H1 (cell line): ENCODE results near the gene E2F2. TPM values are rescaled to one million over a fixed set of nuclear protein-coding genes. Genes with fewer than 3 reads are reported as not detected.

Experiments
- BCL11A ChIP-seq, 2 experiments: IDR thresholded peaks; one replicate each; pipeline ENCODE4 v1.6.1; 2011; ENCODE audit warnings: low read depth in 2 of 2, low read length in 2 of 2, mild to moderate bottlenecking in 2 of 2
- CBX8 ChIP-seq: fragments of 300-800, 300-1000 bp; sonication (generic); IDR thresholded peaks from 2 replicates; pipeline ENCODE4 v1.7.1; 2016; ENCODE audit warnings: low read depth, low read length, borderline replicate concordance
- CHD2 ChIP-seq: IDR thresholded peaks from 2 replicates; pipeline ENCODE4 v1.6.1; 2012; ENCODE audit warnings: low read length, improper control_type of control experiment
- E2F6 ChIP-seq: IDR thresholded peaks from 2 replicates; pipeline ENCODE4 v1.6.1; 2012; ENCODE audit warnings: inconsistent platforms
- FOSL1 ChIP-seq: IDR thresholded peaks from 2 replicates; pipeline ENCODE4 v1.6.1; 2011; ENCODE audit warnings: mild to moderate bottlenecking, low read depth, low read length, moderate library complexity; ENCODE audit not compliant: insufficient read depth
- GTF2F1 ChIP-seq: IDR thresholded peaks from 2 replicates; pipeline ENCODE4 v1.6.1; 2012; ENCODE audit warnings: low read depth, low read length, improper control_type of control experiment, borderline replicate concordance
- JUN ChIP-seq: IDR thresholded peaks from 2 replicates; pipeline ENCODE4 v1.6.1; 2011; ENCODE audit warnings: low read depth, mild to moderate bottlenecking, improper control_type of control experiment, low read length
- JUND ChIP-seq: IDR thresholded peaks from 2 replicates; pipeline ENCODE4 v1.6.1; 2011; ENCODE audit warnings: mild to moderate bottlenecking, improper control_type of control experiment, low read length
- KDM1A ChIP-seq: fragments of 200-600, 300-600 bp; sonication (generic); IDR thresholded peaks from 2 replicates; pipeline ENCODE4 v1.7.1; 2016; ENCODE audit warnings: mild to moderate bottlenecking, low read length, borderline replicate concordance
- MAX ChIP-seq: IDR thresholded peaks from 2 replicates; pipeline ENCODE4 v1.6.1; 2012; ENCODE audit warnings: inconsistent platforms
- NANOG ChIP-seq: IDR thresholded peaks from 2 replicates; pipeline ENCODE4 v1.6.1; 2011; ENCODE audit warnings: low read length, low read depth, mild to moderate bottlenecking, inconsistent platforms; ENCODE audit not compliant: insufficient read depth, poor library complexity, severe bottlenecking
- PHF8 ChIP-seq: fragments of 200-600 bp; sonication (generic); conservative IDR thresholded peaks from 2 replicates; pipeline ENCODE4 v1.7.1; 2012; ENCODE audit warnings: low read depth, mild to moderate bottlenecking, inconsistent platforms, low read length, moderate library complexity
- POLR2A ChIP-seq, 2 experiments: IDR thresholded peaks; 1 replicate in 1 of 2; 2 replicates in 1 of 2; pipeline ENCODE4 v1.6.1; 2011; ENCODE audit warnings: low read depth in 2 of 2, low read length in 2 of 2, mild to moderate bottlenecking in 2 of 2; ENCODE audit errors: control extremely low read depth in 1 of 2
- RAD21 ChIP-seq, 2 experiments: IDR thresholded peaks in 1 of 2; conservative IDR thresholded peaks in 1 of 2; 2 replicates each; pipeline ENCODE4 v1.6.1; 2011; ENCODE audit warnings: low read depth in 2 of 2, low read length in 2 of 2, improper control_type of control experiment in 1 of 2, inconsistent platforms in 1 of 2, mild to moderate bottlenecking in 1 of 2, moderate library complexity in 1 of 2
- RFX5 ChIP-seq: IDR thresholded peaks from 2 replicates; pipeline ENCODE4 v1.6.1; 2011; ENCODE audit warnings: low read depth, low read length, improper control_type of control experiment, borderline replicate concordance
- RXRA ChIP-seq: IDR thresholded peaks from 2 replicates; pipeline ENCODE4 v1.6.1; 2011; ENCODE audit warnings: low read depth, mild to moderate bottlenecking, low read length, moderate library complexity; ENCODE audit not compliant: insufficient read depth
- SIRT6 ChIP-seq: IDR thresholded peaks from one replicate; pipeline ENCODE4 v1.7.1; 2012; ENCODE audit warnings: low read length, inconsistent platforms
- SIX5 ChIP-seq: IDR thresholded peaks from 2 replicates; pipeline ENCODE4 v1.6.1; 2011; ENCODE audit warnings: mild to moderate bottlenecking, low read depth, low read length
- TAF7 ChIP-seq: optimal IDR thresholded peaks from 2 replicates; pipeline ENCODE3; 2011; ENCODE audit warnings: low read depth, mild to moderate bottlenecking, inconsistent platforms, low read length, moderate library complexity, borderline replicate concordance
- TCF12 ChIP-seq: IDR thresholded peaks from 2 replicates; pipeline ENCODE4 v1.6.1; 2011; ENCODE audit warnings: low read depth, mild to moderate bottlenecking, low read length
- YY1 ChIP-seq: IDR thresholded peaks from 2 replicates; pipeline ENCODE4 v1.6.1; 2011; ENCODE audit warnings: low read depth, mild to moderate bottlenecking, low read length
- polyA plus RNA-seq, 7 experiments: library from polyadenylated mRNA; depleted of rRNA in 3 of 7; stranded (reverse) in 5 of 7; unstranded in 2 of 7; fragments of >200 nt in 5 of 7; fragments of 200-250 nt in 2 of 7; gene quantifications; 1 replicate in 5 of 7; 2 replicates in 1 of 7; 4 replicates in 1 of 7; pipeline versions ENCODE4 v1.2.1 to v1.2.3, GENCODE V29; 2011 to 2013; ENCODE audit warnings: missing spikeins in 2 of 7, mixed read lengths in 2 of 7
- total RNA-seq: library from RNA; stranded (reverse); fragmentation: NEBNext Ultra II Directional; extraction: Animal tissue kit (Norgen Biotek cat#: 25700); gene quantifications from 2 replicates; pipeline ENCODE4 v1.2.1, GENCODE V29; 2021

E2F2 gene
- total and polyA plus RNA-seq, 2 of the 8 experiments (the other 6 are each of a cell fraction or from before 2014, with no cell fraction given), result 1.8 to 7.0 TPM

- TF ChIP-seq TAF7, result peak; percentile 49
- peak; percentile 95 for TF ChIP-seq TCF12
- no peak for TF ChIP-seq GTF2F1
- TF ChIP-seq RAD21 (IDR thresholded peaks at IDR 0.05 in 1 of 2, conservative IDR thresholded peaks at IDR 0.05 in 1 of 2; ENCODE audit: low read depth in 2 of 2, low read length in 2 of 2), result 0 out of 4 replicates have a peak, but pooled peaks of 1 of the 2 experiments have one; percentile 1
- TF ChIP-seq FOSL1, result no peak
- TF ChIP-seq JUND, result no peak
- no peak for TF ChIP-seq SIX5
- TF ChIP-seq KDM1A, result no peak
- no peak for TF ChIP-seq SIRT6
- peak; percentile 71 to 76; a peak in 2 of 3 replicates for TF ChIP-seq POLR2A (IDR thresholded peaks at IDR 0.05; ENCODE audit: control extremely low read depth in 1 of 2, low read depth in 2 of 2, low read length in 2 of 2)
- no peak for TF ChIP-seq JUN
- peak; percentile 67 for TF ChIP-seq E2F6
- no peak for TF ChIP-seq CHD2
- TF ChIP-seq RFX5, result no peak
- peak; percentile 64 for TF ChIP-seq MAX
- TF ChIP-seq CBX8, result no peak
- peak; percentile 49 for TF ChIP-seq PHF8
- no peak for TF ChIP-seq RXRA
- TF ChIP-seq NANOG, result peak; percentile 7
- no peak for TF ChIP-seq YY1
- TF ChIP-seq BCL11A (IDR thresholded peaks at IDR 0.05; ENCODE audit: low read depth in 2 of 2, low read length in 2 of 2), result no peak
Measured at GRCh38 chr1:23554481-23555269, 23.6 kb upstream of the E2F2 start (continued).
